Left kidney (tissue), 2 donors: Measurements from ENCODE around the gene ATP5PD. TPM values are rescaled to one million over a fixed set of nuclear protein-coding genes. Genes with fewer than 3 reads are reported as not detected.
A peak's percentile ranks its signal among the peaks of the same experiment; 100 is the strongest.
"Not testable (repeated sequence)": the region's sequence is repeated elsewhere in the genome, so short reads cannot be mapped to it uniquely, and the experiment has no call there.

Source experiments
- DNase-seq: peaks from one replicate; pipeline ENCODE4 v3.0.0-alpha.2; 2013
- polyA plus RNA-seq: library from polyadenylated mRNA; unstranded; fragments of 120-200 nt; gene quantifications from one replicate; pipeline ENCODE4 v1.2.1, GENCODE V29; 2013; ENCODE audit not compliant: insufficient read length

The ATP5PD gene
- polyA plus RNA-seq, 1 donor, result 325 TPM

GRCh38 chr17:75026650-75027049 is 20.1 kb downstream of the ATP5PD start:
- DNase-seq, result not testable (repeated sequence)

DNA sequence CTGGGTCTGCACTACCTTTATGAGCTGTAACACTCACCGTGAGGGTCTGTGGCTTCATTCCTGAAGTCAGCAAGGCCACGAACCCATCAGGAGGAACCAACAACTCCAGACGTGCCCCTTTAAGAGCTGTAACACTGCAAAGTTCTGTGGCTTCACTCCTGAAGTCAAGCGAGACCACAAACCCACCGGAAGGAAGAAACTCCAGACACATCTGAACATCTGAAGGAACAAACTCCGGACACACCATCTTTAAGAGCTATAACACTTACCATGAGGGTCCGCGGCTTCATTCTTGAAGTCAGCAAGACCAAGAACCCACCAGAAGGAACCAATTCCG is 21.4 kb downstream of the ATP5PD start:
- not testable (repeated sequence) for DNase-seq

GRCh38 chr17:75024686-75025397 is 21.9 kb downstream of the ATP5PD start:
- no peak for DNase-seq

DNA sequence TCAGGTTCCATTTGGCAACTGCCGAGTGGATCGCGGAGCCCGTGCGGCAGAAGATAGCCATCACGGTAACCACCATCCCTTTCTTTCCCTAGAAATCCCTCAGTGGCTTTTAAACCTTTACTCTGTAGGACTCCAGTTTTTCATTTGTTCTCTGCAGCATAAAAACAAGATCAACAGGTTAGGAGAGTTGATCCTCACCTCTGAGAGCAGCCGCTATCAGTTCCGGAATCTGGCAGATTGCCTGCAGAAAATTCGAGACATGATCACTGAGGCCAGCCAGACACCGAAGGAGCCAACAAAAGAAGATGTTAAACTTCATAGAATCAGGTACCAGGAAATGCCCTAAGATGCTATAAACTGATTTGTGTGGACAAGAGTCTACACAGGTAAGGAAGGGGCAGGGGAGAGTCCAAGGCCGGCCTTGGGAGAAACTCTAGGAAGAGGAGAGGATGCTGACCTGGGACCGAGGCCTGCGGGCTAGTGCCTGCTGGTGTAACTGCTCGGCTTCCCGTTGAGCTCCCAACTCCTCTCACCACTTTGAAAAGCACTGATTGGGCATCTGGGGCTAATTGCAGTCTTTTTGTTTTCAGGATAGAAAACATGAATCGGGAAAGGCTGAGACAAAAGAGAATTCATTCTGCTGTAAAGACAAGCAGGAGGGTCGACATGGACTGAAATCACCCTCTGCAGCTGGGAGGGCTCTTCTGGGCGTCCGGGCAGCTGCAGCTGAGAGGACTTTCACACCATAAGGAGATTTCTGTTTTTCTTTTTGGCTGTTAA is 26.2 kb downstream of the ATP5PD start:
- DNase-seq, result no peak

DNA sequence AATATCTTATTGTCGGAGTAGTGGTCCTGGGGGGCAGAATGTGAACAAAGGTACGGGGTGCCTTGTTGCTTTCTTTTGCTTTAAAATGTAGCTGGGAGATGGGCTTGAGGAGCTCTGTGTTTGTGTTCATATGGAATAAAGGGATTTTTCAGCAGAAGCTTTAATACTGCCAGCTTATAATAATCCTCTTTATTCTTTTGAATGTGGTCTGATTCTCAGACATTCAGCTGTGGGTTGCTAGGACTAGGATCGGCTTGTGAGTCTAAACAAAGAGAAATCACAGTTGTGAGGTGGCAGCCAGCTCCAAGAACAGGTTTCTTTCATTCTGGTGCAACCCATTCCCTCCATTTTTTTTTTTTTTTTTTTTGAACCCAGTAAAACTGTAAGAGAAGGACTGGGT is 27.1 kb downstream of the ATP5PD start:
- no peak for DNase-seq

DNA sequence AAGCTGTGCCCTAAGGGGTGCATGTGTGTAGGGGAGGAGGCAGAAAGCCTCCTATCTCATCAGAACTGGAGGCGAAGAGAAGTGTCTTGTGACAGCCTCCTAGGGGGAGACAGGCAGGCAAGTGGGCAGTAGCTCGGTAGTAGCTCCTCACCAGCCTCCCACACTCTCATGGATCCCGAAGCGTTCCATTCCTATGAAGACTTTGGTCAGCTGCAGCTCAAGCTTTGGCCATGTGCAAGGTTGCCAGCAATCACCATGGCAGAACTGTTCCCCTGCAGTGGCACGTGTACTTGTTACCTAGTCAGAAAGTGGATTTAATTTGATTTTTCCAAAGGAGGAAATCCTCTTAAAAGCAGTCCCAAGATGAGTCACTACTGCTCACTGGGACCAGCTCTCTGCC is 27.6 kb downstream of the ATP5PD start:
- DNase-seq, result no peak

DNA sequence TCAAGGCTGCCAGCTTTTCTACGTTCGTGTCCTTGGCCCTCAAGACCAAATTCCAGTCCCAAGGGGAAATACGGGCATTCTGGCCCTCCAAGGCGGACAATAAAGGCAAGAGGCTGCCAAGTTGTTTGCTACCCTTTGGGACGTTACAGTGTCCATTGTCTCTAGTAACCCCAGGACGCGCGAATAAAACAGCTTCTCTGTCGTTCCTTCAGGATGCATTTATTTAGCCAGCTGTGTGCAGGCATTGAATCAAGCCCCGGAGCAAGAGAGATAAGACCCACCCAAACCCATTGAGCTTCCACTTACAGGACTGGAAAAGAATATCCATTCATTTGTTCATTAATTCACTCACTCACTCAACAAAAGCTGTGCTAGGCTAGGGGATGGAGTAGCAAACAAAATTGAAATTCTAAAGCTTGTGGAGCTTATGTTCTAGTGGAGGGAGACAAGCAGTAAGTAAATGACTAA is 33.6 kb downstream of the ATP5PD start:
- no peak for DNase-seq

DNA sequence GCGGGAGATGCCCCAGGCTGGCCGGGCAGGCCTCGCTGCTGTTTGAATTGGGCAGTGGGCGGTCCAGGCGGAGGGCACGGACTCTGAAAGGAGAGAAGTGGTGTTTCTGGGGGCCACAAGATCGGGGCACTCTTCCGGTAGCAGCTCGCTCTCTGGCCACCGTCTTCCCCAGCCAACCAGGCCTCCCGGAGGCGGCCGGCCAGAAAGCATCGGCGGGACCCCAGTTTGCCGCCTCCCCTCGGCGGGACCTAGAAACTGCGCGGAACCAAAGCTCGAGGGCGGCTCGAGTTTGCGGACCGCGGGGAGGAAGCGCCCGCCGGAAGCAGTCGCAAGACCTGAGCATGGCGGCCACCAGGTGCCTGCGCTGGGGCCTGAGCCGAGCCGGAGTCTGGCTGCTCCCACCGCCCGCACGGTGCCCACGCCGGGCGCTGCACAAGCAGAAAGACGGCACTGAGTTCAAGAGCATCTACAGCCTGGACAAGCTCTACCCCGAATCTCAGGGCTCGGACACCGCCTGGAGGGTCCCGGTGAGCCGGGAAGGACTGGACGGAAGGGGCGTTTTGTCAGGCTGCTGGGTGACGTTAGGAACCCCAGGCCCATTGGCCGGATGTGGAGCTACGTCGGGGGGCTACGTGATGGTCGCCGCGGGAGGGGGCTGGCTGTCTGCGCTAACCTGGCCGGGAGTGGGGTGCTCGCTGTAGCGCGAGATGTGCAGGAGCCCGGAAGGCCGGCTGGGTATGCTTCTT is 34.2 kb downstream of the ATP5PD start, which contains the start of gene MRPL58:
TSS of gene MRPL58 (plus strand) at position 325 of the 746 bp plus-strand sequence. CDS start at position 342, 17 bp downstream.
- peak; percentile 86 for DNase-seq

- DNase-seq, result no peak
Measured at GRCh38 chr17:75012096-75012345, 34.7 kb downstream of the ATP5PD start.

DNA sequence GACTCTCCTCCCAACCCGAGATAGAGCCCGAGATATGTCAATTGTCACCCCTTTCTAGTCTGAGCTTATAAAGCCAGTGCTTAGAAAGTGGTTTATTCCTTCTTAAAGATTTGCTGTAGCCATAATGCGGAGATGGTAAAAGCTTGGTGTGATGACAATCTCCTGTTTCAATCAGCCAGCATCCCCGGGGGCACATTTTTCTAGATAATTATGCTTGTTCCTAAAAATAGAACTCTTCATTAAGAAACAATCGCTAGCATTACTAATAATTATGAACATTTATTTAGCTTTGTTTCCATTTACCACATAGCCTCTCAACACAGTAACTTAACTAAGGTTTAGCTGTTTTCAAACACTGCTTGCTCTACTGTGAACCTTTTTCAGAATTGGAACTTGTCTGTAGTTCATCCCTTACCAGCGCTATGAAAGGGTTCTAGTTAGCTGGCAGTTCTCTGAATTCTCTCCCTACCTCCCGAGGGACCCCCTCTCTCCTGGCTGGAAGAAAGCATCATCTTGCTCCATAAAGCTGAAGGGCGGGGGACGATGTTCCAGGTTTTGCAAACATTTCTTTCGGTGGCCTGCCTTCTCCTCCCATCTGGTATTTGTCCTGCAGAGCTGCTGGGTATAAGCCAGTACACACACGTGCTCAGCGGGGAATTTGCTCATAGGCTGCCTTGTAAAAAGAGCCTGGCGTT is 35.2 kb downstream of the ATP5PD start:
- DNase-seq, result peak; percentile 49

DNA sequence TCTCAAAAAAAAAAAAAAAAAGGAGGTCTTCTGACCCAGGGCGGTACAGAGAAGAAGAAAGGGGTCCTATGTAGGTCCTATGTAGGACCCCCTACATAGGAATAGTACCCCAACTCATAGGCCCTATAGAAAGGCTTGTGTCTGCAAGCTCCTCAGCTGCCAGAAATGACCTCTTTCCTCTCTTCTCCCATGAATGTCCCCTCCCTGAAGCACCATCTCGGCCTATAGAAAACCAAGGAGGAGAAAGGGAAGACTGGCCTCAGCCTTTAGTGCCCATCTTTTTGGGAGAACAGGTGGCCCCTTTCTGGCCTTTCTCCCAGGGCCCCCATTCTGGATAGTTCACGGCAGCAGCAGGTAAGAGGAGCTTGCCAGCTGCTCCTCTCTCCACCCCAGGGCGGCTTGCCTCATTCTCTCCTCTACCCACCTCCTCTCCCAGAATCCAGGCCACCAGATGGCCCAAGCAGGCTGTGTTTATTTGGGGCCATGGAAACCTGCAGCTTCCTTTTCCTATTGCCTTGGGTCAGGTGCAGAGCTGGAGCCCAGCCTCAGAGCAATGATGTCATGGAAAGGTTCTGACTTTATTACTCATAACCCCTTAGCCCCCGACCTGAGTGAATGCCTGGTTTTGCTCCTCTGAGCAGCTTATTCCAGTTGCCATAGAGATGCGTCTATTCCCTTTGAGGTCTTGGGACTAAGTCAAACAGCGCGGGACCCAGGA is 35.9 kb downstream of the ATP5PD start:
- DNase-seq, result peak; percentile 39

GRCh38 chr17:75009139-75009724 is 37.5 kb downstream of the ATP5PD start:
- no peak for DNase-seq

- DNase-seq, result no peak
Measured at GRCh38 chr17:75008373-75008772, 38.4 kb downstream of the ATP5PD start.

DNA sequence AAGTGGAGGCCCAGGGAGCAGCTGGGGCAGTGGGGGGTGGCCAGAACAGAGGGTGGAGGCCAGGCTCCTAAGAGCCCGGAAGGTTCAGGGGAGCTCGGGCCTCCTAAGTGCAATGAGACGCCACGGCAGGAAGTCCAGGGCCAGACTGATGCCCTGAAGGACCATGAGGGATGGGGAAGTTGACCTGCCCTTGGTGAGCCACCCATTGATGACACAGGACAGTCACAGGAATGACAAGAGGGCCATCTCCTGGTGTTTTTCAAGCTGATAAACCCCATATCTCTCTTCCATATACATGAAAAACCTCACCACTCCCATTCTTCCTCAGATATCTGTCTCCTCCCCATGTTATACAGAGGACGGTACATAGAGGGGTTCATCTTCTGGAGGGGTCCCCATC is 40.1 kb downstream of the ATP5PD start:
- DNase-seq, result no peak

- DNase-seq, result not testable (repeated sequence)
Measured at GRCh38 chr17:75006084-75006483, 40.7 kb downstream of the ATP5PD start.

DNA sequence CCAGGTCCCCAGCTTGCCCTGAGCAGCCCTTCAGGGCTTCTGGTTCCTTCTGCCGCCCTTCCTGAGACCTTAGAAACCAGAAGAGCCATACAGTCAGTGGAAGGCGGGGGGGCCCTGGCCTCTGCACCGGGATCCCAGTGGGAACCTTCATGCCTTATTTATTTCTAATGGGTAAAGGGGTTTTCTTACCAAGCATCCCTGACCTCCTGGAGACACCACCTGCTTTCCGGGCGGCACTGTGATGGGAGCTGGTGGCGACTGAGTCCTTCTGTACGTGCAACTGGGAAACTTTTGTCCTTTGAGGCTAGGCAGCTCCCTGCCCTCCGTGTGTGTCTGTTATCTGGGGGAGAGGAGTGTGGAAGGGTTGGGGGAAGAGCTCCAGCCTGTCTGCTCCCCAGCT is 41.5 kb downstream of the ATP5PD start:
- DNase-seq, result no peak

GRCh38 chr17:75004371-75004770 is 42.4 kb downstream of the ATP5PD start:
- no peak for DNase-seq

DNA sequence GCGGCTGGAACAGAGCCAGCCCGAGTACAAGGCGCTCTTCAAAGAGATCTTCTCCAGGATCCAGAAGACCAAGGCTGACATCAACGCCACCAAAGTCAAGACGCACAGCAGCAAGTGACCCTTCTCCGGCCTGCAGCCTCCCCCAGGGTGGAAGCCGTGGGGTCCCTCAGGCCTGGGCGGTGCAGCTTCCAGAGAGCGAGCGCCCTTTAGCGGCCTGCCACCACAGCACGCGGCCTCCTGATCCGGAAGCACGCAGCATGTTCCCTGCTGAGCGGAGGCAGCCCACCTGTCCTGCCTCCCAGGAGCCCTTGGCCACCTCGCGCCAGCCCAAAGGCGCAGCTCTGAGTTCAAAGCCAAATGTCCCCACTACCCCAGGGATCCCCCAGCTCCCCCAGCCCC is 42.8 kb downstream of the ATP5PD start:
- no peak for DNase-seq

DNA sequence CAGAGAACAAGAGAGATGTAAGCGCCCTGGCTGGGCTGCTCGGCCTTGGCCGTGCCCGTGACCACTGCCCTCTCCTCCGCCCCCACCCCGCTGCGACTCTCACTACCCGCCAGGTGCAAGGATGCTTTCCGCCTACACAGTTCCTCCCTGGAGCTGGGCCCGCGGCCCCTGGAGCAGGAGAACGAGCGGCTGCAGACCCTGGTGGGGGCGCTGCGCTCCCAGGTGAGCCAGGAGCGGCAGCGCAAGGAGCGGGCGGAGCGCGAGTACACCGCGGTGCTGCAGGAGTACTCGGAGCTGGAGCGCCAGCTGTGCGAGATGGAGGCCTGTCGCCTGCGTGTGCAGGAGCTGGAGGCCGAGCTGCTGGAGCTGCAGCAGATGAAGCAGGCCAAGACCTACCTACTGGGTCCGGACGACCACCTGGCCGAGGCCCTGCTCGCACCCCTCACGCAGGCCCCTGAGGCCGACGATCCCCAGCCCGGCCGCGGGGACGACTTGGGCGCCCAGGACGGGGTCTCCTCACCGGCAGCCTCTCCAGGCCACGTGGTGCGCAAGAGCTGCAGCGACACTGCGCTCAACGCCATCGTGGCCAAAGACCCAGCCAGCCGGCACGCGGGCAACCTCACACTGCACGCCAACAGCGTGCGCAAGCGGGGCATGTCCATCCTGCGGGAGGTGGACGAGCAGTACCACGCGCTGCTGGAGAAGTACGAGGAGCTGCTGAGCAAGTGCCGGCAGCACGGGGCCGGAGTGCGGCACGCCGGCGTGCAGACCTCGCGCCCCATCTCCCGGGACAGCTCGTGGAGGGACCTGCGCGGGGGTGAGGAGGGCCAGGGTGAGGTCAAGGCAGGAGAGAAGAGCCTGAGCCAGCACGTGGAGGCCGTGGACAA is 43.5 kb downstream of the ATP5PD start:
- no peak for DNase-seq
